ENCODE measurements around the gene NEURL2.
"Not testable (repeated sequence)": the region's sequence is repeated elsewhere in the genome, so short reads cannot be mapped to it uniquely, and the experiment has no call there.

The NEURL2 gene

DNA sequence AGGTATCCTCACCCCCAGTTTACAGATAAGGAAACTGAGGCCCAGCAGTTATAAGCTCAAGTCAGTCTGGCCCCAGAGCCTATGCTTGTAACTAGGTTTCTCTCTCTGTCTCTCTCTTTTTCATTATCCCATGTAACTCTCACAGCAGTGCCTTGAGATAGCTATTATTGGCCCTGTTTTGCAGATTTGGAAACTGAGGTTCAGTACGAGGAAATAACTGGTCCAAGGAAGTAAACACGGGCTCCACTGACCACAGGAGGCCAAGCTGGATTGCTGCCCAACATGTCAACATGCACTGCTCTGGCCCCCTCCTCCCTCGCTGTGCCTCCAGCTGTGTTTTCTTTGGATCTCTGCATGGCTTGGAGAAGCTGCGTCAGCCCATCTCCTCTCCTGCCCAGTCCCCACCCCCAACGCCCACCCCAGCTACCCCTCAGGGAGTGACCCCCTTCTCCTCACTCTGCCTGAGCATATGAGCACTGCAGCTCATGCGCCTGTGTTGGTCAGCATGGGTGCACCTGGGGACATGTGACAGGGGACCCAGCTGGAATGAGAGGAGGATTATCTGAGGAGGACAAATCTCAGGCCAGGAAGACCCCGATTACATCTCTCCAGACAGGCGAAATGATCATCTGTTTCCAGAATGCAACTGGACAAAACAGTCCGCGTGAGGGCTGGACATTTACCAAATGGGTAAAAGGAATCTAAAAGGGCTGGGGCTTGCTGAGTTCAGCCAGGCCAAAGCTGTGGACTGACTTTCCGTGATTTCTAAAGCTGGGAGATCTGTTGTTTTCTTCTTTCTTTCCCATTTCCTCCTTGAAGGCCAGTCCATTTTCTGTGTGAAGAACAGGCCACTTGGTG lies 28.8 kb upstream of the NEURL2 start:
- DNase-seq, result no peak

GRCh38 chr20:45918779-45919537 lies 27.9 kb upstream of the NEURL2 start:
- no peak for DNase-seq

GRCh38 chr20:45918182-45918737 lies 27.3 kb upstream of the NEURL2 start:
- DNase-seq, result no peak

- no peak for DNase-seq
These were observed 26.8 kb upstream of the NEURL2 start for GRCh38 chr20:45917790-45918141.

- no peak for DNase-seq
These were observed 22.1 kb upstream of the NEURL2 start for GRCh38 chr20:45913116-45913515.

GRCh38 chr20:45912344-45912682 lies 21.3 kb upstream of the NEURL2 start:
- no peak for DNase-seq

DNA sequence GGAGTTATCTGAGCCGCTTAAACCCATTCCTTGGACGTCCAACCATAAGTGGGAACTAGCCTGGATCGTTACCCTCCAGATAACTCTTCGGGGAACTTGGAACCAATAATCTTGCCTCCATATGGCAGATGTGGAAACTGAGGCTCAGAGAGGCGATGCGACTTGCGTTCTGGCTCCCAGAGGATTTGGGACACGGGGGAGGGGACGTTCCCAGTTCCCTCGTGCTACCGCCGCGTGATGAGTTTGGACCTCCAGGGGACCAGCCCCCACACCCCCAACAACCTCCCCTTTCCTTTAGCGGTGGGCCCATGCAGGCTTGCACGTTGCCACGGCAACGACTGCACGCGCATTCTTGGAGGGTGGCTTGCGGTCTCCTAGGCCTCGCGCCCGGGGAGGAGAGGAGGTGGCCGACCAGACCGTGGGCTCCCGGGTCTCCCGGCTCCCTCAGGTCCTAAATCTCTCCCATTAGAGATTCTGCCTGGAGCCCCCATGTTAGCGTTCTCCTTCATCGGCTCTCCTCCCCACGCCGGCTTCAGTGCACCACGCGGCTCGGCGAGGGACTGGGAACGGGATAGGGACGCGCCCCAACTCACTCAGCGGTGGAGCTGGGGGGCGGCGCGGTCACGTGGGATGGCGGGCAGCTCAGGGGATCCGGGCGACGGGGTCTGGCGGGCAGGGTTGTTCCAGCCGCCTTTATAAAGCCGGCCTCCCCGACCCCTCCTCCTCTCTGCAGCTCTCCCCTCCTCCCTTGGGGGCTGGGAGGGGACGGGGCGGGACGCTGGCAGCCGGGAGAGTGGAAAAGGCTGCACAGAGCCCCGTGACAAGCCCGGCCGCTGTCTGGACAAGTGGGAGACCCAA lies 20.7 kb upstream of the NEURL2 start, which contains the start of gene PLTP:
TSS of gene PLTP (minus strand) at position 670 of the 858 bp plus-strand sequence. CDS start 703 bp downstream, outside the sequence.
- DNase-seq, result no peak

DNA sequence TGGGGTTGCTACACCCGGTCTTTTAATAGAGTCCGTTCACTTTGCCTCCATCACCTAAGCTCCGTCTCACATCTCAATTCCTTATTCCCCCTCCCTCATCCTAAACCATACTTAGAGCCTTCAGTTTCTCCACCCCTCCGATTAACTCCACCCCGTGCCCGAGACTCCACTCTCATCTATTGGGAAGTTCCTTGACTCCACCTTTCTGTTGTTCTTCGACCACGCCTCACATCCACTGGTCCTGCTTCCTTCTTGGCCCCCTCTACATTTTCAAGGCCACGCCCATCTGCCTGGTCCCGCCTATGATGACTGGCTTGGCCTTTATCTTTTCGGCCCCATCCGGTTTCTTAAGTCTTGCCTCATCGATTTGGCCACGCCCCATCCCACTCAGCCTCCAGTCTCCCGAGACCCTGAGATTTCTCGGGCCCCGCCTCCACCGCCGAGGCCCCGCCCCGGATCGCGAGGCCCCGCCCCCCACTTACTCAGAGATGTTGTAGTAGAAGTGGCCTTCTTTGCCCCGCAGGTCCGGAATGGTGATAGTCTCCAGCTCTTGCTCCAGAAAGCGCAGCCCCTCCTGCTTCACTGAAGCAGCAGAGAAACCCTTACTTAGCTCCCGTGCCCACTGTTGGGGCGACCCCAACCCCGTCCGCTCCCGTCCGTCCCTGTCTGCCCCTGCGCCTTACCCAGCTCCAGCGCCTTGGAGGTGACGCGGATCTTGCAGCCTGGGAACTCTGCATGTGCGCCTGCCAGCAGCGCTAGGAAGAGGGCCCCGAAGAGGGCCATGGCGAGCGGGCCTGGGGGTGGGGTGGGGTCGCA lies 19.9 kb upstream of the NEURL2 start:
- peak; percentile 74 for DNase-seq

DNA sequence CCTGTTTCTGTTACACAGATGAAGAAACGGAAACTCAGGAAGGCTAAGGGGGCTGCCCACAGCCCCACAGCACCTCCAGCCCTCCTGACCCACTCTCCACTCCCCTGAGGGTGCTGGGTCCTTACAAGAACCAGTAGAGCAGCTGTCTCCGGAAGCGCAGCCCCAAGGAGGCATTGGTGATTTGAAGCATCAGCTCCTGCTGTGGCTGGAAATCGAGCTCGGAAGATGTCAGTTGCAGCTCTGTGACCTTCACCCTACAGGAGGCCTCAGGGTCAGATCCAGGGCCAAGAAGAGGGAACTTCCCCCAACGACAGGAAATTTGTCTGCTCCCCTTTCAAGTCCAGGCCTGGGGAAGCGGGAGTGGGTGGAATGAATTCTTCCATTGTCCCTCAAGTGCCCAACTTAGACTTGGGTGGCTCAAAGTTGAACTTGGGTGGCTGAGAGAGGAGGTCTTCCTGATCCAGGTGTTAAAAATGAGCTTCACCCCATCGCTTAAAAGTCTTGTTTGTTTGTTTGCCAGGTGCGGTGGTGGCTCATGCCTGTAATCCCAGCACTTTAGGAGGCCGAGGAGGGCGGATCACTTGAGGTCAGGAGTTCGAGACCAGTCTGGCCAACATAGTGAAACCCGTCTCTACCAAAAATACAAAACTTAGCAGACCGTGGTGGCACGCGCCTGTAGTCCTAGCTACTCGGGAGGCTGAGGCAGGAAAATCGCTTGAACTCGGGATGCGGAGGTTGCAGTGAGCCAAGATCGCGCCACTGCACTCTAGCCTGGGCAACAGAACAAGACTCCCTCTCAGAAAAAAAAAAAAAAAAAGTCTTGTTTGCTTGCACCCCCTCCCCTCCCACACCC lies 19.0 kb upstream of the NEURL2 start:
- DNase-seq, result no peak

DNA sequence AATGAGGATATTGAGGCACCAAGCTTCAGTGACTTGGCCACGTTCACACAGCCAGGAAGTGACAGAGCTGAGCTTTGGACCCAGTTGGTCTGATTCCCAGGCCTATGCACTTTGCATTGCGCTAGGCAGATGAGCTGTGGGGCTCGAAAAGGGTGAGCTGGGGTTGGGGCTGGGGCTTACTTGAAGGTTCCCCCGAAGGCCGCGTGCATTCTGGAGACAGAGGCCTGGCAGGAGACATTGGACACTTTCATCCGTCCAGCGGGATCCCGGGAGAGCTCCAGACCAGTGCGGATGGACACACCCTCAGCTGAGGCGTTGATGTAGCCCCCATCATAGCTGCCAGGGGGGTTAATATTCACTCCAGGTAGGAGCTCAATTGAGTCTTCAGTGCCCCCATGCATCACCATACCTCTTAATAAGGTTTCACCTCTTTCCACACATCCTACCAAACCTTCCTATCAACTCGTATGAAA lies 18.4 kb upstream of the NEURL2 start:
- no peak for DNase-seq

GRCh38 chr20:45908084-45908483 lies 17.1 kb upstream of the NEURL2 start:
- no peak for DNase-seq

GRCh38 chr20:45907219-45907948 lies 16.4 kb upstream of the NEURL2 start:
- DNase-seq, result no peak

DNA sequence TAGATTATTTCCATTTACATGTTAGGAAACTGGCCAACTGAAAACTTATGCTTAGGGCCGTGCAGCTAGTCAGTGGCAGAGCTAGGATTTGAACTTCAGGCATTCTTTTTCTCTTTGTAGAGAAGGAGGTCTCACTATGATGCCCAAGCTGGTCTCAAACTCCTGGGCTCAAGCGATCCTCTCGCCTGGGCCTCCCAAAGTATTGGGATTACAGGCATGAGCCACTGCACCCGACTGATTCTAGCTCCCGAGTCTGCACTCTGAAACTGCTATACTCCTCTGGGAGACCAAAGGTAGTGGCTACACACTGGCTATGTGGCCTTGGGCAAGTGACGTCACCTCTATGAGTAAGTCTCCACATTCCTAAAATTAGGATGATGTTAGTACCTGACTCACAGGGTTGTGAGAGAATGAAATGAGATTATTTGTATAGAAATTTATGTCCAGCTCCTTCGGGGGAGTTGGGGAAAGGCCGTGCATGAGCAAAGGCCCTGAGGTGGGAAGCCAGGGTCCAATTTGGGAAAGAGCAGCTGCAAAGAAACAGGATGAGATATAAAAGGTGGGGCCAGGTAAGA lies 14.6 kb upstream of the NEURL2 start:
- no peak for DNase-seq

DNA sequence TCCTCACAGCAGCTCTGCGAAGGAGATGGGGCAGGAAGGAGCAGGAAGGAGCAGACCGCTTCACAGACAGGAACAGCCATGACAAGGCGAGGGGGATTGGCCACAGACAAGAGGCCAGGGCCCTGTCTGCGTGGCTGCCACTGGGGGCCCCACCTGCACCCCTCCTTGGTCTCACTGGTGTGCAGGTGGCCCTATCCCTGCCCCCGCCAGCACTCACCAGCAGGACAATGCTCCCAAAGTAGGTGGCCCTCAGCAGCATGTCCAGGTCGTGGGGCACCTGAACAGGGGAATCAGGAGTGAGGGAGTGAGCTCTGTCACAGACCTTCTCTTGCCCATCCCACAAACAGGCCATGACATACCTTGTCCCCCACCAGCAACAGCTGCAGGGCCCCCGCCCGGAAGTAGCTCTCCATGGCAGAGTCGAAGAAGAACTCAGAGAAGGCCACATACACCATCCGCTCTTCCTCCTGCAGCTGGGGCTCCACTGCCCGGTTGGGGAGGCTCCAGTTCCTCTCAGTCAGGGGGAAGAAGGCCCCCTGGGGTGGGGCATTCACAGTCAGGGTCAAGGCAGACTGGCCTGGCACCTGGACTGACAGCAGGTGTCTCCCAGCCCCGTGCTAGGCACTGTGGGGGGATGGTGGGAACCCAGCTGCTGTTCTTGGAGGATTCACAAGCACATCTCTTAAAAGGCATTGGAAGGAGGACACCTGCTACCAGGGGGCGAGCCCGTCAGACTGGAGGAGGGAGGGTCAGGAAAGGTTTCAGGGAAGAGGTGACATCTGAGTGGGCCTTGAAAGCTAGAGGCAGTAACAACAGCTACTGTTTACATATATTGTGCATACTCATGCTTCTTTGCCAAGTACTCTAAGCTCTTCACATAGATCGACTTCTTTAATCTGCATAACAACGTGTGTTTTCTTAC lies 13.8 kb upstream of the NEURL2 start:
- no peak for DNase-seq

DNA sequence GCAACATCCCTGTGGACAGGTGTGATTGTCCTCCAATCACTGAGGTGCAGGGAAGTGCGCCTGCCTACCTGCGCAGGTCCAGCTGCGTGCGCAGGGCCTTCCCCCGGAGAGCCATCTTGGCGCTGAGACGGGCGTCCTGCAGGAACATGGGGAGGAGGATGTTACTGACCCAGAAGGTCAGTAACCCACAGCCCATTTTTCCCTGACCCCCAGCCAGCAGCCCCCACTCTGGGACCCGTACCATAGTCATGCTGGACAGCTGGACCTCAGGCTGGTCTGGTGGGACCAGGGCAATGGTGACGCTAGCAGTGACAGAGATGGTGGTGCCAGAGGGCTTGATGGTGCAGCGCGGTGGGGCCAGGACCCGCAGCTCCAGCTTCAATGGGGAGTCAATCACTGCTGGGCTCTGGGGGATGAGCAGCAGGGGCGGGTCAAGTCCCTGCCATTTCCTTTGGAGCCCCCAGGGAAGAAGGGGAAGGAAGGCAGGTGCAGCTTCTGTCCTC lies 11.2 kb upstream of the NEURL2 start:
- DNase-seq, result no peak

DNA sequence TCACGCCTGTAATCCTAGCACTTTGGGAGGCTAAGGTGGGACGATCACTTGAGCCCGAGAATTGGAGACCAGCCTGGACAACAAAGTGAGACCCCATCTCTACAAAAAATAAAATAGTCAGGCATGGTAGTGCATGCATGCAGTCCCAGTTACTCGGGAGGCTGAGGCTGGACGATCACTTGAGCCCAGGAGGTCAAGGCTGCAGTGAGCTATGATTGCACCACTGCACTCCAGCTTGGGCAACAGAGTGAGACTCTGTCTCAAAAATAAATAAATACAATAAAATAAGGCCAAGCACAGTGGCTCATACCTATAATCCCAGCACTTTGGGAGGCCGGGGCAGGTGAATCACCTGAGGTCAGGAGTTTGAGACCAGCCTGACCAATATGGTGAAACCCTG lies 10.3 kb upstream of the NEURL2 start:
- not testable (repeated sequence) for DNase-seq

DNA sequence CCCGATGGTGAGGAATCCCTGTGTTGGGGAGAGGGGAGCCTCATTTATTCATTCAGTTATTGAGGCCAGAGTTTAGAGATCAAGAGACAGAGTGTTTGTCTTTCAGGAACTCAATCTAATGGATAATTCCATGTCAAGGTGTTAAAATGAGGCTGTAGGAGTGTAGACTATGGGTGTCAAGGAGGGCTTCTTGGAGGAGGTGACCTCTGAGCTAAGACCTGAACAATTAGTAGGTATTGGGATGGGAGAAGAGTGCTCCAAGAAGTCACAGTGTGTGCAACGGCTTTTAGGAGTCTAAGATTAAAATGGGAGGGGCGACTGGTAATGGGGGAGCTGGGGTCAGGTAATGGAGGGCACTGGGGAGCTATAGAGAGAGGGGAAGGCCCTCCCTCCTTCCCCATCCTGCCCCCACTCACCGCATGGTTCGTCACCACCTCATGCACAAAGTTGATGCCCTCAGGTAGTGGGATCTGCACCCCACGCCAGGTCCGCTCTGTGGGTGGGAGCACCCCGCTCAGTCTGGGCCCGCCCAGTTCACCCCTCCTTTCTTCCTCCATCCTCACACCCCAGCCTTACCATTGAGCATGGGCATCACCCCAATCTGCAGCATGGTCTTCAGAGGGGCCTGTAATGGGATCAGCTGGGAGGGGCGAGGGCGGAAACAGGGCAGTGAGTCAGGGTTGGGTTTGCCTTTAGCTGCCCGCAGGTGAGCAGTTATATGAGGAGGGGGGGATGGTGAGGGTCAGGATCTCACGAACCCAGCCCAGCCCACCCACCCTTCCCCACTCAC lies 8.2 kb upstream of the NEURL2 start:
- no peak for DNase-seq

DNA sequence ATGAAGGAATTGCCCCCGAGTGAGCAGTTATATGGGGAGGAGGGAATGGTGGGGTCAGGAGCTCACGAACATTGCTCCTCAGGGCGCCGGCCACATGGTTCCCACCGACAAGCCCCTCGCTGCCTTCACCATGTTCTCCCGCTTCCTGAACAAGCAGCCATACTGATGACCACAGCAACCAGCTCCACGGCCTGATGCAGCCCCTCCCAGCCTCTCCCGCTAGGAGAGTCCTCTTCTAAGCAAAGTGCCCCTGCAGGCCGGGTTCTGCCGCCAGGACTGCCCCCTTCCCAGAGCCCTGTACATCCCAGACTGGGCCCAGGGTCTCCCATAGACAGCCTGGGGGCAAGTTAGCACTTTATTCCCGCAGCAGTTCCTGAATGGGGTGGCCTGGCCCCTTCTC lies 7.3 kb upstream of the NEURL2 start:
- no peak for DNase-seq

Measured in NCI-H2029 treated with DMSO at 0.1 percent for 48 hours (cell line).